ENCODE results near the gene MYO1E.

DNA sequence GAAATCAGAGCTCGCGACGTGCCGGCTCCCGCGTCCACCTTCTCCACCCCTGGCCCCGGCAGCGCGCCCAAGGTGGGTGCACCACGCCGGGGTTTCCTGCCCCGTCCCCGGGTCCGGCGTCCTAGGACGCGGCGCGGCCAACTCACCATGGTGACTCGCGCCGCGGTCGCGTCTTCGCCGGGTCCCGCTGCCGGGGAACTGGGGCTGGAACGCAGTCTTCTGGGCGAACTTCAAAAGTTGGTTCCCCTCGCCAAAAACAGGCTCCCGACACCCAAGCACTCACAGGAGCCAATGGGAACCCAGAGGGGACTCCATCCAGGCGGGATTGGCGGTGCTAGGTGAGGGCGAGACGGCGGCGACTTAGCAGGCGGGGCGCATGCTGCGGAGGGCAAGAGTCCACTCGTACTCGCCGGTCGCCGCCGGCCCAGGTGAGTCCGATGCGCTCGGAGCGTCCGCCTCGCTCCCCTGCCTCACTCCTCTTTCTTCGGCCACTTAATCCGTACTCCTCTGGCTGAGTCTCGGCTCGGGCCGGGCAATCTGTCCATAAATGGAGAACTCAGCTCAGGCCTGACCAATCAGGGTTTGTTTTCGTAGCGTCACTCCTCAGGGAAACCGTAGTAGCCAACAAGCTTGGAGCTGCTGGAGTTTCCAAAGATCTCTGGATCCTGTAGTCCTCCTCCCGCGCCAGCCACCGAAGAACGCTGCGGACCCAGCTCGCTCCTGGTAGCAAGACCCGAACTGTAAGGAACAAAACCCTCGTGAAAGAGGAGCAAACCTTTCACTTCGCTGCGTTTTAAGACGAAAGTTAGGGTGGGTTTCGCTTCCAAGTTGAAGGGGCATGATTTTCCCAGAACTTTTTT lies at the start of gene MYO1E:
- TF ChIP-seq CTCF (IDR thresholded peaks at IDR 0.05) (no peak), EP300 (IDR thresholded peaks at IDR 0.05) (peak in 1 of 4 donors; percentile 18)

All from sigmoid colon (tissue), 4 donors.